NCI-H1417 (cell line): ENCODE results near the gene JMY.

Experiments used
- DNase-seq, 3 experiments: peaks; one replicate each; lab custom pipeline; 2025; lab: John Stamatoyannopoulos, UW

The JMY gene

GRCh38 chr5:79287380-79287779, 51.4 kb downstream of the JMY start:
- DNase-seq = no peak

GRCh38 chr5:79287907-79288306, 52.0 kb downstream of the JMY start:
- DNase-seq = no peak

- DNase-seq = no peak
Observed at GRCh38 chr5:79295029-79295428, 59.1 kb downstream of the JMY start.

- peak in 2 of 3 experiments; percentile 28 to 35 for DNase-seq
Observed at GRCh38 chr5:79297661-79298060, 61.7 kb downstream of the JMY start.

- no peak for DNase-seq
Observed at GRCh38 chr5:79301046-79301712, 65.2 kb downstream of the JMY start.

- DNase-seq = no peak
Observed at GRCh38 chr5:79302454-79302853, 66.5 kb downstream of the JMY start.

GRCh38 chr5:79305706-79306105, 69.8 kb downstream of the JMY start:
- DNase-seq = no peak

GRCh38 chr5:79318935-79319614, 83.1 kb downstream of the JMY start:
- no peak for DNase-seq

GRCh38 chr5:79329453-79329852, 93.5 kb downstream of the JMY start:
- DNase-seq = no peak

GRCh38 chr5:79330071-79330470, 94.1 kb downstream of the JMY start:
- no peak for DNase-seq

- DNase-seq = no peak
Observed at GRCh38 chr5:79333852-79334557, 98.1 kb downstream of the JMY start.

- DNase-seq = no peak
Observed at GRCh38 chr5:79346420-79346824, 110.5 kb downstream of the JMY start.

- no peak for DNase-seq
Observed at GRCh38 chr5:79349047-79349446, 113.1 kb downstream of the JMY start.

- no peak for DNase-seq
Observed at GRCh38 chr5:79349881-79350280, 114.0 kb downstream of the JMY start.

- DNase-seq = no peak
Observed at GRCh38 chr5:79357398-79357797, 121.5 kb downstream of the JMY start.
